HAP-1 (cell line): ENCODE results near the gene ATP4A.
A peak's percentile ranks its signal among the peaks of the same experiment; 100 is the strongest.

Experiments used
- DNase-seq, 2 experiments: peaks; one replicate each; pipeline ENCODE4 v3.0.0-alpha.2; 2016 to 2020; ENCODE audit warnings: low spot score in 2 of 2
- H3K27me3 ChIP-seq: fragments of 250-450 bp; sonication (Bioruptor Pico); 2 replicates; pipeline ENCODE4 v1.5.1; 2020; ENCODE audit warnings: low read depth, mild to moderate bottlenecking, moderate library complexity
- H3K36me3 ChIP-seq: fragments of 250-450 bp; sonication (Bioruptor Pico); replicated peaks from 2 replicates; pipeline ENCODE4 v1.5.1; 2020; ENCODE audit warnings: mild to moderate bottlenecking
- H3K4me1 ChIP-seq: fragments of 250-450 bp; sonication (Bioruptor Pico); 2 replicates; pipeline ENCODE4 v1.5.1; 2020; ENCODE audit warnings: mild to moderate bottlenecking
- H3K4me3 ChIP-seq: fragments of 250-450 bp; sonication (Bioruptor Pico); 2 replicates; pipeline ENCODE4 v1.5.1; 2020; ENCODE audit warnings: mild to moderate bottlenecking, moderate library complexity
- H3K9me3 ChIP-seq: fragments of 250-450 bp; sonication (Bioruptor Pico); 2 replicates; pipeline ENCODE4 v1.5.1; 2020; ENCODE audit warnings: mild to moderate bottlenecking, moderate library complexity
- in situ Hi-C: fragments of 300-500 bp; cut with MboI; formaldehyde crosslinking; loops from 3 replicates; pipeline ENCODE4 v1.14.3; 2020; ENCODE audit warnings: low sequenced_read_pairs, inconsistent platforms, mixed read lengths

ATP4A gene

GRCh38 chr19:35534803-35535480, 28.5 kb downstream of the ATP4A start:
- Histone ChIP-seq H3K9me3 (no peaks in the 10 kb centered on the region), H3K4me1 (no peaks in the 10 kb centered on the region), H3K27me3 (no peaks in the 10 kb centered on the region), H3K36me3 (peaks cover under 1% of the 10 kb centered on the region), H3K4me3 (no peak overlapping the region)
- in situ Hi-C loops = no loop called here
- DNase-seq = no peak

GRCh38 chr19:35533822-35534392, 29.6 kb downstream of the ATP4A start:
- H3K4me1 ChIP-seq = no peaks in the 10 kb centered on the region
- no peak overlapping the region for H3K4me3 ChIP-seq
- peak in 1 of 2 experiments; percentile 24 for DNase-seq
- peaks cover 9% of the 10 kb centered on the region; the same call in 1 of the 2 replicates for H3K27me3 ChIP-seq
- in situ Hi-C loops = no loop called here
- H3K9me3 ChIP-seq = no peaks in the 10 kb centered on the region
- H3K36me3 ChIP-seq = no peaks in the 10 kb centered on the region

- Histone ChIP-seq H3K4me3 (no peak within 1 kb of the TSS), H3K27me3 (peaks cover 14% of the 10 kb centered on the region), H3K9me3 (no peaks in the 10 kb centered on the region), H3K36me3 (no peaks in the 10 kb centered on the region), H3K4me1 (no peaks in the 10 kb centered on the region)
- in situ Hi-C loops = no loop called here
- DNase-seq = no peak
Observed at GRCh38 chr19:35533201-35533821, 30.1 kb downstream of the ATP4A start, which contains the start of gene GAPDHS. GAPDHS (plus strand) TSS chr19:35533456; CDS start chr19:35533528, 72 bp downstream.

GRCh38 chr19:35531291-35531690, 32.2 kb downstream of the ATP4A start:
- Histone ChIP-seq H3K36me3 (no peaks in the 10 kb centered on the region), H3K4me1 (no peaks in the 10 kb centered on the region), H3K4me3 (no peak overlapping the region), H3K9me3 (no peaks in the 10 kb centered on the region), H3K27me3 (peaks cover 17% of the 10 kb centered on the region)
- in situ Hi-C loops = no loop called here
- no peak for DNase-seq

- DNase-seq = no peak
- in situ Hi-C loops = no loop called here
- Histone ChIP-seq H3K9me3 (no peaks in the 10 kb centered on the region), H3K4me3 (no peak overlapping the region), H3K4me1 (no peaks in the 10 kb centered on the region), H3K36me3 (no peaks in the 10 kb centered on the region), H3K27me3 (peaks cover 20% of the 10 kb centered on the region)
Observed at GRCh38 chr19:35529241-35530218, 33.9 kb downstream of the ATP4A start.

GRCh38 chr19:35528218-35529038, 35.0 kb downstream of the ATP4A start, which contains the start of gene SBSN:
SBSN (minus strand) TSS chr19:35528311; CDS start chr19:35528281, 30 bp downstream.
- in situ Hi-C loops = no loop called here
- Histone ChIP-seq H3K4me3 (no peak within 1 kb of the TSS), H3K36me3 (no peaks in the 10 kb centered on the region), H3K9me3 (no peaks in the 10 kb centered on the region), H3K4me1 (no peaks in the 10 kb centered on the region), H3K27me3 (peaks cover 20% of the 10 kb centered on the region)
- no peak for DNase-seq

GRCh38 chr19:35525873-35526272, 37.6 kb downstream of the ATP4A start:
- no peaks in the 10 kb centered on the region for H3K9me3 ChIP-seq
- H3K36me3 ChIP-seq = no peaks in the 10 kb centered on the region
- no peak for DNase-seq
- in situ Hi-C loops = no loop called here
- H3K4me1 ChIP-seq = peaks cover 7% of the 10 kb centered on the region
- H3K27me3 ChIP-seq = peaks cover 20% of the 10 kb centered on the region
- no peak overlapping the region for H3K4me3 ChIP-seq

- no peak for DNase-seq
- Histone ChIP-seq H3K9me3 (no peaks in the 10 kb centered on the region), H3K27me3 (peaks cover 15% of the 10 kb centered on the region), H3K4me1 (peaks cover 8% of the 10 kb centered on the region), H3K4me3 (no peak overlapping the region), H3K36me3 (no peaks in the 10 kb centered on the region)
- in situ Hi-C loops = no loop called here
Observed at GRCh38 chr19:35524181-35524837, 39.1 kb downstream of the ATP4A start.

- H3K27me3 ChIP-seq = peaks cover 3% of the 10 kb centered on the region; the same call in 1 of the 2 replicates
- no peak for DNase-seq
- peaks cover 8% of the 10 kb centered on the region for H3K4me1 ChIP-seq
- no peaks in the 10 kb centered on the region for H3K9me3 ChIP-seq
- H3K4me3 ChIP-seq = no peak overlapping the region
- in situ Hi-C loops = no loop called here
- H3K36me3 ChIP-seq = no peaks in the 10 kb centered on the region
Observed at GRCh38 chr19:35522745-35523327, 40.6 kb downstream of the ATP4A start.

- Histone ChIP-seq H3K4me1 (peaks cover 8% of the 10 kb centered on the region), H3K9me3 (no peaks in the 10 kb centered on the region), H3K27me3 (peaks cover 3% of the 10 kb centered on the region; the same call in 1 of the 2 replicates), H3K4me3 (no peak overlapping the region), H3K36me3 (no peaks in the 10 kb centered on the region)
- peak; percentile 67 to 80 for DNase-seq
- in situ Hi-C loops = no loop called here
Observed at GRCh38 chr19:35521124-35521743, 42.2 kb downstream of the ATP4A start.

GRCh38 chr19:35519291-35519690, 44.2 kb downstream of the ATP4A start:
- no peaks in the 10 kb centered on the region for H3K36me3 ChIP-seq
- in situ Hi-C loops = no loop called here
- H3K9me3 ChIP-seq = no peaks in the 10 kb centered on the region
- peaks cover 8% of the 10 kb centered on the region for H3K4me1 ChIP-seq
- no peak overlapping the region for H3K4me3 ChIP-seq
- DNase-seq = no peak
- no peaks in the 10 kb centered on the region for H3K27me3 ChIP-seq

- H3K4me3 ChIP-seq = no peak overlapping the region
Observed at GRCh38 chr19:35518313-35518712, 45.1 kb downstream of the ATP4A start.

More at GRCh38 chr19:35518313-35518712, 45.1 kb downstream of the ATP4A start:
- H3K36me3 ChIP-seq = no peaks in the 10 kb centered on the region
- in situ Hi-C loops = no loop called here
- no peak for DNase-seq
- H3K4me1 ChIP-seq = peaks cover 8% of the 10 kb centered on the region
- H3K27me3 ChIP-seq = no peaks in the 10 kb centered on the region
- no peaks in the 10 kb centered on the region for H3K9me3 ChIP-seq
